Stimulated activated effector memory CD8-positive, alpha-beta T cell treated with anti-CD3 and anti-CD28 coated beads, Interleukin-12 subunit alpha, Interleukin-12 subunit beta, amount 100 ng/mL, for 72 hours (primary cell): ENCODE results near the gene ALG12.
A peak's percentile ranks its signal among the peaks of the same experiment; 100 is the strongest.
"Not testable (repeated sequence)": the region's sequence is repeated elsewhere in the genome, so short reads cannot be mapped to it uniquely, and the experiment has no call there.

Experiments
- ATAC-seq: fragments of 150-1000 bp; cut with Tn5 transposase; 2 replicates; pipeline ENCODE4 v1.10.0; 2021
- DNase-seq, 2 donors: peaks; one replicate each; pipeline ENCODE4 v3.0.0; 2021 to 2022; ENCODE audit warnings: low spot score in 2 of 2
- H3K27ac Mint-ChIP-seq: one replicate; pipeline ENCODE4 v1.8.0; 2022; ENCODE audit warnings: mild to moderate bottlenecking, mixed read lengths
- H3K36me3 Mint-ChIP-seq: one replicate; pipeline ENCODE4 v1.8.0; 2022; ENCODE audit warnings: mild to moderate bottlenecking, mixed read lengths
- H3K4me1 Mint-ChIP-seq: one replicate; pipeline ENCODE4 v1.8.0; 2022; ENCODE audit warnings: mixed read lengths
- H3K4me3 Mint-ChIP-seq: one replicate; pipeline ENCODE4 v1.8.0; 2022; ENCODE audit warnings: mild to moderate bottlenecking, mixed read lengths
- H3K9me3 Mint-ChIP-seq: one replicate; pipeline ENCODE4 v1.8.0; 2022; ENCODE audit warnings: mixed read lengths

The ALG12 gene

GRCh38 chr22:49951986-49952896, 34.0 kb upstream of the ALG12 start:
- Mint-ChIP-seq H3K27ac (no peak overlapping the region), H3K4me1 (no peaks in the 10 kb centered on the region), H3K36me3 (no peaks in the 10 kb centered on the region), H3K4me3 (no peak overlapping the region), H3K9me3 (no peaks in the 10 kb centered on the region)
- DNase-seq (no peak), ATAC-seq (no peak)

- Mint-ChIP-seq H3K36me3 (no peaks in the 10 kb centered on the region), H3K4me1 (no peaks in the 10 kb centered on the region), H3K4me3 (no peak overlapping the region), H3K27ac (no peak overlapping the region), H3K9me3 (no peaks in the 10 kb centered on the region)
- DNase-seq = no peak
- ATAC-seq = no peak
These were observed 33.4 kb upstream of the ALG12 start for GRCh38 chr22:49951678-49951985.

- no peaks in the 10 kb centered on the region for H3K9me3 Mint-ChIP-seq
- H3K27ac Mint-ChIP-seq = no peak overlapping the region
- no peaks in the 10 kb centered on the region for H3K4me1 Mint-ChIP-seq
- no peak for ATAC-seq
- H3K4me3 Mint-ChIP-seq = no peak overlapping the region
- H3K36me3 Mint-ChIP-seq = no peaks in the 10 kb centered on the region
- no peak for DNase-seq
These were observed 32.9 kb upstream of the ALG12 start for GRCh38 chr22:49951000-49951677.

- DNase-seq (no peak), ATAC-seq (no peak)
- H3K4me3 Mint-ChIP-seq = no peak overlapping the region
- H3K36me3 Mint-ChIP-seq = no peaks in the 10 kb centered on the region
- H3K4me1 Mint-ChIP-seq = peaks cover 4% of the 10 kb centered on the region
- H3K27ac Mint-ChIP-seq = no peak overlapping the region
- no peaks in the 10 kb centered on the region for H3K9me3 Mint-ChIP-seq
These were observed 32.3 kb upstream of the ALG12 start for GRCh38 chr22:49950396-49950994.

- ATAC-seq (no peak), DNase-seq (no peak)
- no peaks in the 10 kb centered on the region for H3K9me3 Mint-ChIP-seq
- no peak overlapping the region for H3K27ac Mint-ChIP-seq
- H3K36me3 Mint-ChIP-seq = no peaks in the 10 kb centered on the region
- no peak overlapping the region for H3K4me3 Mint-ChIP-seq
- H3K4me1 Mint-ChIP-seq = peaks cover 5% of the 10 kb centered on the region
These were observed 31.7 kb upstream of the ALG12 start for GRCh38 chr22:49949914-49950292.

GRCh38 chr22:49948958-49949913, 31.0 kb upstream of the ALG12 start:
- no peak for DNase-seq
- no peaks in the 10 kb centered on the region for H3K9me3 Mint-ChIP-seq
- peaks cover 5% of the 10 kb centered on the region for H3K4me1 Mint-ChIP-seq
- no peak overlapping the region for H3K4me3 Mint-ChIP-seq
- ATAC-seq = no peak
- H3K27ac Mint-ChIP-seq = no peak overlapping the region
- H3K36me3 Mint-ChIP-seq = no peaks in the 10 kb centered on the region

- DNase-seq (no peak), ATAC-seq (no peak)
- H3K36me3 Mint-ChIP-seq = no peaks in the 10 kb centered on the region
- no peak overlapping the region for H3K27ac Mint-ChIP-seq
- H3K9me3 Mint-ChIP-seq = no peaks in the 10 kb centered on the region
- H3K4me3 Mint-ChIP-seq = no peak overlapping the region
- peaks cover 5% of the 10 kb centered on the region for H3K4me1 Mint-ChIP-seq
These were observed 30.1 kb upstream of the ALG12 start for GRCh38 chr22:49948116-49948957.

- Mint-ChIP-seq H3K27ac (no peak overlapping the region), H3K4me1 (peaks cover 5% of the 10 kb centered on the region), H3K4me3 (no peak overlapping the region), H3K36me3 (no peaks in the 10 kb centered on the region), H3K9me3 (no peaks in the 10 kb centered on the region)
- no peak for ATAC-seq
- no peak for DNase-seq
These were observed 29.0 kb upstream of the ALG12 start for GRCh38 chr22:49947296-49947622.

- no peak for ATAC-seq
- peaks cover 5% of the 10 kb centered on the region for H3K4me1 Mint-ChIP-seq
These were observed 28.5 kb upstream of the ALG12 start for GRCh38 chr22:49946612-49947295.

GRCh38 chr22:49945042-49945794, 27.0 kb upstream of the ALG12 start:
- DNase-seq = peak in 1 of 2 donors; percentile 62
- peaks cover 11% of the 10 kb centered on the region for H3K4me1 Mint-ChIP-seq
- H3K4me3 Mint-ChIP-seq, H3K9me3 Mint-ChIP-seq, ATAC-seq, H3K36me3 Mint-ChIP-seq: not testable (repeated sequence)
- H3K27ac Mint-ChIP-seq = peak overlapping the region; percentile 64

More at GRCh38 chr22:49946612-49947295, 28.5 kb upstream of the ALG12 start:
- DNase-seq = no peak
- Mint-ChIP-seq H3K9me3 (no peaks in the 10 kb centered on the region), H3K27ac (peak overlapping the region; percentile 67), H3K36me3 (no peaks in the 10 kb centered on the region), H3K4me3 (no peak overlapping the region)

GRCh38 chr22:49944399-49944891, 26.2 kb upstream of the ALG12 start:
- Mint-ChIP-seq H3K27ac (no peak overlapping the region), H3K9me3 (no peaks in the 10 kb centered on the region), H3K36me3 (no peaks in the 10 kb centered on the region), H3K4me1 (peaks cover 14% of the 10 kb centered on the region), H3K4me3 (no peak overlapping the region)
- DNase-seq (peak in 1 of 2 donors; percentile 62), ATAC-seq (no peak)

GRCh38 chr22:49943771-49944398, 25.6 kb upstream of the ALG12 start:
- H3K27ac Mint-ChIP-seq = no peak overlapping the region
- H3K9me3 Mint-ChIP-seq = no peaks in the 10 kb centered on the region
- ATAC-seq (peak; percentile 22), DNase-seq (no peak)
- no peaks in the 10 kb centered on the region for H3K36me3 Mint-ChIP-seq
- no peak overlapping the region for H3K4me3 Mint-ChIP-seq
- H3K4me1 Mint-ChIP-seq = peaks cover 18% of the 10 kb centered on the region

GRCh38 chr22:49943405-49943765, 25.1 kb upstream of the ALG12 start:
- DNase-seq (no peak), ATAC-seq (peak; percentile 22)
- Mint-ChIP-seq H3K4me3 (no peak overlapping the region), H3K36me3 (no peaks in the 10 kb centered on the region), H3K4me1 (peaks cover 18% of the 10 kb centered on the region), H3K27ac (no peak overlapping the region), H3K9me3 (no peaks in the 10 kb centered on the region)
